Upper lobe of left lung (tissue), 6 donors: ENCODE results near the gene NET1. TPM values are rescaled to one million over a fixed set of nuclear protein-coding genes. Genes with fewer than 3 reads are reported as not detected.

Experiments
- ATAC-seq, 2 donors: fragments of 200-7000 bp; cut with Tn5 transposase; one replicate each; pipeline ENCODE4 v1.9.1; 2022; ENCODE audit warnings: mild to moderate bottlenecking in 2 of 2, moderate library complexity in 2 of 2; ENCODE audit not compliant: low FRiP score in 2 of 2
- DNase-seq, 2 donors: peaks; one replicate each; pipeline ENCODE4 v3.0.0-alpha.2; 2019 to 2020
- H3K27ac ChIP-seq, 4 donors: fragments of 200-600 bp; sonication (generic); one replicate each; pipeline ENCODE4 v1.5.1; 2016 to 2019
- H3K27me3 ChIP-seq, 4 donors: fragments of 200-600 bp; sonication (generic); one replicate each; pipeline ENCODE4 v1.5.1; 2017 to 2019
- H3K36me3 ChIP-seq, 4 donors: fragments of 200-600 bp; sonication (generic); one replicate each; pipeline ENCODE4 v1.5.1; 2016 to 2019
- H3K4me1 ChIP-seq, 4 donors: fragments of 200-600 bp; sonication (generic); one replicate each; pipeline ENCODE4 v1.5.1; 2018 to 2019
- H3K4me3 ChIP-seq, 4 donors: fragments of 200-600 bp; sonication (generic); one replicate each; pipeline ENCODE4 v1.5.1; 2017 to 2019; ENCODE audit warnings: mild to moderate bottlenecking in 2 of 4, moderate library complexity in 1 of 4
- H3K9me3 ChIP-seq, 4 donors: fragments of 200-600 bp; sonication (generic); one replicate each; pipeline ENCODE4 v1.5.1; 2018 to 2019
- CTCF ChIP-seq, 6 experiments: fragments of 450-650 bp in 4 of 6; fragments of 200-600 bp in 2 of 6; sonication (generic) in 2 of 6; IDR thresholded peaks; one replicate each; pipeline ENCODE4 v1.5.1; 2016 to 2019; ENCODE audit warnings: antibody characterized with exemption in 6 of 6
- EP300 ChIP-seq, 4 donors: sonication (generic); formaldehyde crosslinking; IDR thresholded peaks; one replicate each; pipeline ENCODE4 v1.5.1; 2017; ENCODE audit warnings: antibody characterized with exemption in 4 of 4, control low read depth in 2 of 4
- POLR2A ChIP-seq, 4 donors: fragments of 450-650 bp; IDR thresholded peaks; one replicate each; pipeline ENCODE4 v1.5.1; 2016 to 2017; ENCODE audit warnings: antibody characterized with exemption in 4 of 4, mild to moderate bottlenecking in 2 of 4
- POLR2AphosphoS5 ChIP-seq, 2 donors: sonication (generic); formaldehyde crosslinking; IDR thresholded peaks; one replicate each; pipeline ENCODE4 v1.5.1; 2017; ENCODE audit warnings: antibody characterized with exemption in 2 of 2
- WGBS, 2 donors: methylation state at CpG; one replicate each; pipeline ENCODE4 v1.1.5; 2017 to 2018; 5-methylcytosine and 5-hydroxymethylcytosine counted together
- total RNA-seq, 6 donors: library from RNA; depleted of rRNA in 4 of 6; stranded (reverse); fragments of >200 nt in 4 of 6; gene quantifications; one replicate each; pipeline versions ENCODE4 v1.1.0 to v1.2.1, GENCODE V29; 2016 to 2021
- donor health status: DM: no; HTN: no; CAD: no; lungs with moderate emphysema.
- donor health status: DM: no; HTN: yes; CAD: no; lungs with severe emphysema.

Gene NET1, protein sequence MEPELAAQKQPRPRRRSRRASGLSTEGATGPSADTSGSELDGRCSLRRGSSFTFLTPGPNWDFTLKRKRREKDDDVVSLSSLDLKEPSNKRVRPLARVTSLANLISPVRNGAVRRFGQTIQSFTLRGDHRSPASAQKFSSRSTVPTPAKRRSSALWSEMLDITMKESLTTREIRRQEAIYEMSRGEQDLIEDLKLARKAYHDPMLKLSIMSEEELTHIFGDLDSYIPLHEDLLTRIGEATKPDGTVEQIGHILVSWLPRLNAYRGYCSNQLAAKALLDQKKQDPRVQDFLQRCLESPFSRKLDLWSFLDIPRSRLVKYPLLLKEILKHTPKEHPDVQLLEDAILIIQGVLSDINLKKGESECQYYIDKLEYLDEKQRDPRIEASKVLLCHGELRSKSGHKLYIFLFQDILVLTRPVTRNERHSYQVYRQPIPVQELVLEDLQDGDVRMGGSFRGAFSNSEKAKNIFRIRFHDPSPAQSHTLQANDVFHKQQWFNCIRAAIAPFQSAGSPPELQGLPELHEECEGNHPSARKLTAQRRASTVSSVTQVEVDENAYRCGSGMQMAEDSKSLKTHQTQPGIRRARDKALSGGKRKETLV
- 10 to 100 TPM; 24.1 to 85.0 (median 47.2) TPM for total RNA-seq

DNA sequence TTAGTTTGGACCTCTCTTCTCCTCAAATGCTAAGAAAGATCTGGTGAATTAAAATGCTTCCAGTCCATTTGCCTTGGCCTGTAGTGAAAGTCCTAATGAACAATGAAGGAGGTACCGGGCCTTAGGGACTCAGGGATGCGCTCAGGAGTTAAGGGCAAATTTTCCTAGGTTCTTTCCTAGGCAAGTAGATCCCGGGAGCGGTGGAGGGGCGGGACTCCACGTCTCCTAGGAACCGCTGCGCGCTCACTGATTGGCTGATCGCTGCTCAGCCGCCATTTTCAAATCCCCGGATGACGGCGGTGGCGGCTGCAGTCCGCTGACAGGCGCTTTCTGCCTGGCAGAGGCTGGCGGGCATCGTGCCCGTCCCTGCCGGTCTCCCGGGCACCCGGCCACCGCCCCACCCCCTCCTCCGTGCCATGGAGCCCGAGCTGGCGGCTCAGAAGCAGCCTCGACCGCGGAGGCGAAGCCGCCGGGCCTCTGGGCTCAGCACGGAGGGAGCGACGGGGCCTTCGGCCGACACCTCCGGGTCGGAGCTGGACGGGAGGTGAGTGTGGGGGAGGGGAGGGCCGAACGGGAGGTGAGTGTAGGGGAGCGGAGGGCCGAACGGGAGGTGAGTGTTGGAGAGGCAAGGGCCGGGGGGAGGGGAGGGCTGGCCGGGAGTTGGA, at the start of gene NET1:
NET1 (plus strand) TSS at position 281 of the 665 bp plus-strand sequence; CDS start at position 417, 136 bp downstream.
- Histone ChIP-seq H3K27ac (peak within 1 kb of the TSS; percentile 53 to 82 (median 59)), H3K36me3 (no peaks in the 10 kb centered on the region), H3K9me3 (no peaks in the 10 kb centered on the region), H3K4me3 (peak within 1 kb of the TSS; percentile 64 to 94 (median 80)), H3K4me1 (peaks cover 0 to 11% (median 8%) of the 10 kb centered on the region in 4 donors), H3K27me3 (no peaks in the 10 kb centered on the region)
- peak in 1 of 2 donors; percentile 43 for TF ChIP-seq POLR2AphosphoS5 (IDR thresholded peaks at IDR 0.05)
- peak in 2 of 4 donors; percentile 53 to 59 for TF ChIP-seq POLR2A (IDR thresholded peaks at IDR 0.05)
- TF ChIP-seq EP300 (IDR thresholded peaks at IDR 0.05), result no peak
- peak; percentile 89 to 95 for DNase-seq
- WGBS, 2 donors, result 0% methylated on average over 23 to 38 of the region's 48 CpGs
- peak; percentile 93 to 98 for ATAC-seq

- H3K4me3 ChIP-seq, result no peak overlapping the region
- no peaks in the 10 kb centered on the region for H3K36me3 ChIP-seq
- no peak overlapping the region for H3K27ac ChIP-seq
- no peak for ATAC-seq
- H3K9me3 ChIP-seq, result no peaks in the 10 kb centered on the region
- H3K4me1 ChIP-seq, result no peaks in the 10 kb centered on the region
- H3K27me3 ChIP-seq, result no peaks in the 10 kb centered on the region
- no peak for TF ChIP-seq POLR2AphosphoS5 (IDR thresholded peaks at IDR 0.05)
- no peak for DNase-seq
Observed at GRCh38 chr10:5362873-5363272, 49.5 kb upstream of the NET1 start.

GRCh38 chr10:5364374-5364773, 48.0 kb upstream of the NET1 start:
- Histone ChIP-seq H3K9me3 (no peaks in the 10 kb centered on the region), H3K4me3 (peak overlapping the region in 1 of 4 donors; percentile 23), H3K27me3 (no peaks in the 10 kb centered on the region), H3K4me1 (no peaks in the 10 kb centered on the region), H3K27ac (no peak overlapping the region), H3K36me3 (no peaks in the 10 kb centered on the region)
- ATAC-seq, result no peak
- TF ChIP-seq EP300 (IDR thresholded peaks at IDR 0.05), result no peak
- DNase-seq, result no peak
- WGBS, 2 donors, result 72 to 79% methylated on average over 11 of the region's 11 CpGs

- no peaks in the 10 kb centered on the region for H3K36me3 ChIP-seq
- no peaks in the 10 kb centered on the region for H3K27me3 ChIP-seq
- ATAC-seq (peak; percentile 19 to 32), DNase-seq (peak in 1 of 2 donors; percentile 67)
- H3K4me1 ChIP-seq, result no peaks in the 10 kb centered on the region
- no peak within 1 kb of the TSS for H3K27ac ChIP-seq
- H3K4me3 ChIP-seq, result peak within 1 kb of the TSS in 1 of 4 donors; percentile 23
- WGBS, 2 donors, result 51 to 77% methylated on average over 21 of the region's 21 CpGs
- no peaks in the 10 kb centered on the region for H3K9me3 ChIP-seq
- TF ChIP-seq POLR2A (IDR thresholded peaks at IDR 0.05), result no peak
- no peak for TF ChIP-seq EP300 (IDR thresholded peaks at IDR 0.05)
- no peak for TF ChIP-seq POLR2AphosphoS5 (IDR thresholded peaks at IDR 0.05)
- no peak for TF ChIP-seq CTCF (IDR thresholded peaks at IDR 0.05)
Observed at GRCh38 chr10:5364890-5365338, 47.4 kb upstream of the NET1 start, which contains the start of gene UCN3. UCN3 (plus strand) TSS chr10:5364966; CDS start chr10:5373721, 8,755 bp downstream.

GRCh38 chr10:5365928-5366327, 46.4 kb upstream of the NET1 start:
- no peak for ATAC-seq
- H3K9me3 ChIP-seq, result no peaks in the 10 kb centered on the region
- no peaks in the 10 kb centered on the region for H3K4me1 ChIP-seq
- DNase-seq, result no peak
- WGBS, 2 donors, result 27 to 34% methylated on average over 4 to 5 of the region's 5 CpGs
- H3K36me3 ChIP-seq, result no peaks in the 10 kb centered on the region
- TF ChIP-seq POLR2AphosphoS5 (IDR thresholded peaks at IDR 0.05), result no peak
- no peak for TF ChIP-seq EP300 (IDR thresholded peaks at IDR 0.05)
- TF ChIP-seq CTCF (IDR thresholded peaks at IDR 0.05), result no peak
- no peak for TF ChIP-seq POLR2A (IDR thresholded peaks at IDR 0.05)
- no peaks in the 10 kb centered on the region for H3K27me3 ChIP-seq
- H3K4me3 ChIP-seq, result no peak overlapping the region
- no peak overlapping the region for H3K27ac ChIP-seq
